Cardiac muscle cell (in vitro differentiated cells and primary cell): Measurements from ENCODE around the gene MAOA. TPM values are rescaled to one million over a fixed set of nuclear protein-coding genes. Genes with fewer than 3 reads are reported as not detected.
"Not testable (repeated sequence)": the region's sequence is repeated elsewhere in the genome, so short reads cannot be mapped to it uniquely, and the experiment has no call there.

Experiments
- DNase-seq, 2 donors: peaks; one replicate each; pipeline versions ENCODE4 v3.0.0 to v3.0.0-alpha.2; 2010 to 2017; ENCODE audit warnings: low read depth in 1 of 2, low spot score in 1 of 2
- H3K27ac ChIP-seq: fragments of 200-600 bp; sonication (generic); 2 replicates; pipeline ENCODE4 v1.5.1; 2016
- H3K27me3 ChIP-seq: fragments of 200-600 bp; sonication (generic); 2 replicates; pipeline ENCODE4 v1.6.0; 2016; ENCODE audit warnings: control low read depth
- H3K36me3 ChIP-seq: fragments of 200-600 bp; sonication (generic); 2 replicates; pipeline ENCODE4 v1.5.1; 2016; ENCODE audit warnings: control low read depth
- H3K4me1 ChIP-seq: fragments of 200-600 bp; sonication (generic); 2 replicates; pipeline ENCODE4 v1.8.1; 2017; ENCODE audit warnings: low read depth, mild to moderate bottlenecking, mixed run types
- H3K4me3 ChIP-seq: fragments of 200-600 bp; sonication (generic); 2 replicates; pipeline ENCODE4 v1.5.1; 2016; ENCODE audit warnings: mild to moderate bottlenecking
- H3K9me3 ChIP-seq: fragments of 200-600 bp; sonication (generic); 2 replicates; pipeline ENCODE4 v1.5.1; 2017; ENCODE audit warnings: low read depth, mild to moderate bottlenecking, control low read depth
- polyA plus RNA-seq: library from polyadenylated mRNA; unstranded; fragments of >200 nt; fragmentation: Nextera tagmentation; extraction: Ambion mirVana; gene quantifications from 2 replicates; pipeline ENCODE4 v1.2.1, GENCODE V29; 2016
- total RNA-seq: library from RNA; depleted of rRNA; stranded (reverse); fragments of >200 nt; gene quantifications from 2 replicates; pipeline ENCODE4 v1.2.3, GENCODE V29; 2016
- TF ChIP-seq, protein P1 (sequence below): IDR thresholded peaks from 2 replicates; pipeline ENCODE4 v1.5.1; 2012; ENCODE audit warnings: low read depth, mild to moderate bottlenecking, low read length

The MAOA gene
- total and polyA plus RNA-seq, 2 experiments from 2014 or later = 6.7 to 10.3 TPM

DNA sequence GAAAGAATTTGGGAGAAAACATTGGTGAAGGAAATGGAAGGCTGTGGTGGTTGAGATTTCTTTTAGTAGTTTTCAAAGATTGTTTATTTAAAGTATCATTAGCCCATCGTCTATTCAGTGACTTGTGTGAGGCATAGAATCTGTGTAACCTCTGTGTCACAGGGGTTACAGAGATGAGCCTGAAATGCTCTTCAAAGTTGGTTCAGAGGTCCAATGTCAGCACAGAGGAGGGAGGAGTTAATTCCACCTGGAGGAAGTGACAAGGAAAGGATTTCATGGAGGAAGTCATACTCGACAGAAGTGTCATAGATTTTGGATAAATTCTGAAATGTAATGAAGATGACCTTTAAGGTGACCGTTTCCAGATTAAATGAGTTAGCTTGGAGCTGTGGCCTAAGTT, 8.2 kb downstream of the MAOA start:
- no peaks in the 10 kb centered on the region for H3K4me1 ChIP-seq
- TF ChIP-seq, protein P1, sequence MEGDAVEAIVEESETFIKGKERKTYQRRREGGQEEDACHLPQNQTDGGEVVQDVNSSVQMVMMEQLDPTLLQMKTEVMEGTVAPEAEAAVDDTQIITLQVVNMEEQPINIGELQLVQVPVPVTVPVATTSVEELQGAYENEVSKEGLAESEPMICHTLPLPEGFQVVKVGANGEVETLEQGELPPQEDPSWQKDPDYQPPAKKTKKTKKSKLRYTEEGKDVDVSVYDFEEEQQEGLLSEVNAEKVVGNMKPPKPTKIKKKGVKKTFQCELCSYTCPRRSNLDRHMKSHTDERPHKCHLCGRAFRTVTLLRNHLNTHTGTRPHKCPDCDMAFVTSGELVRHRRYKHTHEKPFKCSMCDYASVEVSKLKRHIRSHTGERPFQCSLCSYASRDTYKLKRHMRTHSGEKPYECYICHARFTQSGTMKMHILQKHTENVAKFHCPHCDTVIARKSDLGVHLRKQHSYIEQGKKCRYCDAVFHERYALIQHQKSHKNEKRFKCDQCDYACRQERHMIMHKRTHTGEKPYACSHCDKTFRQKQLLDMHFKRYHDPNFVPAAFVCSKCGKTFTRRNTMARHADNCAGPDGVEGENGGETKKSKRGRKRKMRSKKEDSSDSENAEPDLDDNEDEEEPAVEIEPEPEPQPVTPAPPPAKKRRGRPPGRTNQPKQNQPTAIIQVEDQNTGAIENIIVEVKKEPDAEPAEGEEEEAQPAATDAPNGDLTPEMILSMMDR = no peak
- H3K27ac ChIP-seq = no peak overlapping the region
- no peaks in the 10 kb centered on the region for H3K9me3 ChIP-seq
- DNase-seq = no peak
- no peak overlapping the region for H3K4me3 ChIP-seq
- no peaks in the 10 kb centered on the region for H3K27me3 ChIP-seq
- H3K36me3 ChIP-seq = no peaks in the 10 kb centered on the region

DNA sequence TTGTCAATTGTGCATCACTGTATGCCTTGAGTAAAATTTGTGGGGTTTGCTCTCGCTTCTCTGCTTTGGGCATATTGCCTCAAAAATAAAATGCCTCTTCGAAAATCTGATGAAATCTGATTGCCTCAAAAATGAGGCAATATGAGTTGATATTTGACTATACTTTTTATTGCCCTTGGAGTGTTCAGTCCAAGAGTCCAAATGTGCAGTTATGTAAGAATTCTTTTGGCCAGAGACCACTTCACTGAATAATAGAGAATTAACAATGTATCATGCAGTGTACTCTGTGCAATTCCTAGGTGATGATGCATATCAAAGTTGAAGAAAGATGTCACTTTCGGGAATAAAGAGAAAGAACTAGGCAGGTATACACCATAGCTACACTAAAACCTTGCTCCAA, 8.6 kb downstream of the MAOA start:
- H3K4me1 ChIP-seq = no peaks in the 10 kb centered on the region
- H3K36me3 ChIP-seq = no peaks in the 10 kb centered on the region
- TF ChIP-seq, protein P1 = no peak
- DNase-seq = no peak
- no peaks in the 10 kb centered on the region for H3K27me3 ChIP-seq
- H3K9me3 ChIP-seq = no peaks in the 10 kb centered on the region
- no peak overlapping the region for H3K4me3 ChIP-seq
- H3K27ac ChIP-seq = no peak overlapping the region

DNA sequence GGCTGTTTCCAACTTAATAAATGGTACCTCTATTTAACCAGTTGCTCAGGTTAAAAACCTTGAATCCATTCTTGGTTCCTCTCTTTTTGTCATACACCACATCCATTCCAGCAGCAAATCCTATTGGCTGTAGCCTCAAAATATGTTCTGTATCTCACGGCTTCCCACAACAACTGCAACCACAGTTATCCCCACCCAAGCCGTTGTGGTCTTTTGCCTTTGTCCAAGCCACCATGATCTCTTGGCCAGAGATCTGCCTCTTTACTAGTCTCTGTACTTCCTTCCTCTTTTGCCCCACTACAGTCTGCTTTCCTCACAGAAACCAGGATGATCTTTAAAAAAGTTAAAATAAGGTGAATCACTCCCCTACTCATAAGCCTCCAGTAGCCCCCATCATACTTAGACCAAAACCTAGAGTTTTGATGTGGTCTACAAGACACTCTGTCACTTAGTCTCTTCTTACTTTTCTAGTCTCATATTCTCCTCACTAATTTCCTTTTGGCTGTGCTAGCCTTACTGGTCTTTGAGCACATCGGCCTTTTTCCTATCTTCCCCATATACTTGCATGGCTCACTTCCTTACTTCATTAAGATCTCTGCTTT, 10.3 kb downstream of the MAOA start:
- Histone ChIP-seq H3K4me1 (no peaks in the 10 kb centered on the region), H3K9me3 (no peaks in the 10 kb centered on the region), H3K36me3 (no peaks in the 10 kb centered on the region), H3K27ac (no peak overlapping the region), H3K4me3 (no peak overlapping the region), H3K27me3 (no peaks in the 10 kb centered on the region)
- DNase-seq = no peak
- TF ChIP-seq, protein P1 = no peak

DNA sequence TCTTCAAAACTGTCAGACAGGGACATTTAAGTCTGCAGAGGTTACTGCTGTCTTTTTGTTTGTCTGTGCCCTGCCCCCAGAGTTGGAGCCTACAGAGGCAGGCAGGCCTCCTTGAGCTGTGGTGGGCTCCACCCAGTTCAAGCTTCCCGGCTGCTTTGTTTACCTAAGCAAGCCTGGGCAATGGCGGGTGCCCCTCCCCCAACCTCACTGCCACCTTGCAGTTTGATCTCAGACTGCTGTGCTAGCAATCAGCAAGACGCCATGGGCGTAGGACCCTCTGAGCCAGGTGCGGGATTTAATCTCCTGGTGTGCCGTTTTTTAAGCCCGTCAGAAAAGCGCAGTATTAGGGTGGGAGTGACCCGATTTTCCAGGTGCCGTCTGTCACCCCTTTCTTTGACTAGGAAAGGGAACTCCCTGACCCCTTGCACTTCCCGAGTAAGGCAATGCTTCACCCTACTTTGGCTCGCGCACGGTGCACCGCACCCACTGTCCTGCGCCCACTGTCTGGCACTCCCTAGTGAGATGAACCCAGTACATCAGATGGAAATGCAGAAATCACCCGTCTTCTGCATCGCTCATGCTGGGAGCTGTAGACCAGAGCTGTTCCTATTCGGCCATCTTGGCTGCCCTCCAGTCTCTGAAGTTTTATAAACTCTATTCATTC, 20.0 kb downstream of the MAOA start:
- H3K4me1 ChIP-seq, DNase-seq, H3K36me3 ChIP-seq, H3K9me3 ChIP-seq, H3K27me3 ChIP-seq, H3K4me3 ChIP-seq, H3K27ac ChIP-seq: not testable (repeated sequence)

DNA sequence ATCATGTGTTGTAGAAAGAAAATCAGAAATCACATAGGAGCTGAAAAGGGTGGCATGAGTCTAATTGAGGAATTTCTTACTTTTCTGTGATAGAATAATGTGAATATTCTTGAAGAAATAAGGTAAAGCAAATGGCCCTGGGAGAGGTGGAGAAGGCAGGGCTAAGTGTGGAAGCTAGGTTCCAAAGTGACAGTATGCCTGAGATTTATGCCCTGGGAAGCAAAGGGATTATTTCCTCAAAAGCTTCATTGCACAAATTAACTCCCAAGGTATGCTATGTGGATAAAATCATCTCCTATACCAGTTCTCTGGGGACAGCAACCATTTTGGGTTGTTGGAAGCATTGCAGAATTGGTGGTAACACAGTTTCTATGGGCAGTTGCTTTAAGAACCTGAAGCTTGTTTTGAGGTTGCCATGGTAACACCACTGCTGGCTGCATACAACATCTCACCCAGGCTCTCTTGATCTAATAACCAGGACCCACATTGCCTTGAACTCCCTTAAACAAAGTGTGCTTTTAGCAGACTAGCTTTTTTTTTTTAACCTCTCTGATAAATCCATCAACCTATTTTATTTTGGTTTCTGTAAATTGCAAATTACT, 21.0 kb downstream of the MAOA start:
- no peak overlapping the region for H3K27ac ChIP-seq
- H3K4me3 ChIP-seq = no peak overlapping the region
- no peaks in the 10 kb centered on the region for H3K4me1 ChIP-seq
- H3K36me3 ChIP-seq = no peaks in the 10 kb centered on the region
- TF ChIP-seq, protein P1 = no peak
- peak in 1 of 2 donors; percentile 74 for DNase-seq
- H3K27me3 ChIP-seq = no peaks in the 10 kb centered on the region
- H3K9me3 ChIP-seq = no peaks in the 10 kb centered on the region

DNA sequence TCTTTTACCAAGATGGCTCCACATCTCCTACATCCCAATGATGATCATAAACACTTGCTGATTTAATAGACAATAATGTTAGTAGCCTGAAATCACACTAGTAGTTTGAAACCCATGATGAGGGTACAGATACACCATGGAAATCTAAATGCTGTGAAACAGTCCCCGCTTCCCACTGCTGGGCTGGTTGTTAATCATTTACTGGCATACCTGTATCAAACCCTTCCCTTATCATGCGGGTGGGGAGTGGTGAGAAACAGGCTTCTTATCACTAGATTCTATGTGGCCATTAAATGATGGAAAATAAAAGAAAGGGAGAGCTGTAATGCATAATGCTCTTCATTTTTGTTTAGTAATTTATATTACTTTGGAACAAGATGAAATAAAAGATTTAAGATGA, 21.9 kb downstream of the MAOA start:
- Histone ChIP-seq H3K4me1 (no peaks in the 10 kb centered on the region), H3K9me3 (no peaks in the 10 kb centered on the region), H3K27ac (no peak overlapping the region), H3K27me3 (no peaks in the 10 kb centered on the region), H3K36me3 (no peaks in the 10 kb centered on the region), H3K4me3 (no peak overlapping the region)
- no peak for DNase-seq
- TF ChIP-seq, protein P1 = no peak
